Measurements from ENCODE around the gene ZMPSTE24.

The ZMPSTE24 gene

DNA sequence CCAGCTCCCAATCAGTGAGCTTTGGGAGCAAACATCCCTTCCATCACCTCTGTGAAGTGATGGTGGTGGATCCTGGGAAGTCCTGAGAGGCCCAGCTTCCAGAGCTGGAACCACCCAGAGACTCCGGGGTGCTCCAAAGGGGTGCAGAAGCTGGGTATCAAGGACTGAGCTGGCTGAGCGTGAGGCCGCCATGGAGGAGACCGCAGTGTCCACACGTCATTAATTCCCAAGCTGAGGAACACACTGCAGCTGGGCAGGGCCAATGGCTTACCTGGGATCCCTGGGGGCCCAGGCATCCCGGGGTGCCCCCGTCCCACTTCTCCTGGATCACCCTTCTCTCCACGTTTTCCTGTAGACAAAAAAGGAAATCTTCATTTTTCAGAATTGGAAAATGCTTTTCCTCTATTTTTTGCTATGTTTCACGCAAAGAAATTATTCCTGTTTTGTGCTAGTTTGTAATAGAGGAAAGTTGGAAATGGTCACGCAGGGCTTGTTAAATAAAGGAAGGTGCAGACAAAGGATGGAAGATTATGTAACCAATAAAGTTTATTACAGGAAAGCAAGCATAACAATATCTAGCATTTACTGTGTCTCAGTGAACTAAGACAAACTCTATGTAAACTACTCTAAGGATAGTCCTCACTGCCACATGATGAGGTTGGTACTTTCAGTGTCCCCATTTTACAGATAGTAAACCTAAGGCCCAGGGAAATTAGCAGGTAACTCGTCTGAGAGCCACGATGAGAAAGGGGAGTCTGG lies 43.7 kb downstream of the ZMPSTE24 start:
- TF ChIP-seq ZNF70 (CRISPR knock-in tag; IDR thresholded peaks at IDR 0.05) (no peak), ARNTL (CRISPR knock-in tag; IDR thresholded peaks at IDR 0.05; ENCODE audit: borderline replicate concordance, low read depth) (no peak), ZC3H10 (CRISPR knock-in tag; IDR thresholded peaks at IDR 0.05) (no peak), ISL1 (CRISPR knock-in tag; IDR thresholded peaks at IDR 0.05) (no peak), BACH2 (CRISPR knock-in tag; IDR thresholded peaks at IDR 0.05; ENCODE audit: borderline replicate concordance) (no peak), GLIS3 (CRISPR knock-in tag; IDR thresholded peaks at IDR 0.05) (no peak), ESRRG (CRISPR knock-in tag; IDR thresholded peaks at IDR 0.05) (no peak), ZNF8 (CRISPR knock-in tag; IDR thresholded peaks at IDR 0.05) (no peak), TCF4 (CRISPR knock-in tag; IDR thresholded peaks at IDR 0.05; ENCODE audit: borderline replicate concordance) (no peak)
- TF ChIP-seq, protein P1, sequence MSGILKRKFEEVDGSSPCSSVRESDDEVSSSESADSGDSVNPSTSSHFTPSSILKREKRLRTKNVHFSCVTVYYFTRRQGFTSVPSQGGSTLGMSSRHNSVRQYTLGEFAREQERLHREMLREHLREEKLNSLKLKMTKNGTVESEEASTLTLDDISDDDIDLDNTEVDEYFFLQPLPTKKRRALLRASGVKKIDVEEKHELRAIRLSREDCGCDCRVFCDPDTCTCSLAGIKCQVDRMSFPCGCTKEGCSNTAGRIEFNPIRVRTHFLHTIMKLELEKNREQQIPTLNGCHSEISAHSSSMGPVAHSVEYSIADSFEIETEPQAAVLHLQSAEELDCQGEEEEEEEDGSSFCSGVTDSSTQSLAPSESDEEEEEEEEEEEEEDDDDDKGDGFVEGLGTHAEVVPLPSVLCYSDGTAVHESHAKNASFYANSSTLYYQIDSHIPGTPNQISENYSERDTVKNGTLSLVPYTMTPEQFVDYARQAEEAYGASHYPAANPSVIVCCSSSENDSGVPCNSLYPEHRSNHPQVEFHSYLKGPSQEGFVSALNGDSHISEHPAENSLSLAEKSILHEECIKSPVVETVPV (CRISPR knock-in tag; IDR thresholded peaks at IDR 0.05): no peak
- TF ChIP-seq, protein P2, sequence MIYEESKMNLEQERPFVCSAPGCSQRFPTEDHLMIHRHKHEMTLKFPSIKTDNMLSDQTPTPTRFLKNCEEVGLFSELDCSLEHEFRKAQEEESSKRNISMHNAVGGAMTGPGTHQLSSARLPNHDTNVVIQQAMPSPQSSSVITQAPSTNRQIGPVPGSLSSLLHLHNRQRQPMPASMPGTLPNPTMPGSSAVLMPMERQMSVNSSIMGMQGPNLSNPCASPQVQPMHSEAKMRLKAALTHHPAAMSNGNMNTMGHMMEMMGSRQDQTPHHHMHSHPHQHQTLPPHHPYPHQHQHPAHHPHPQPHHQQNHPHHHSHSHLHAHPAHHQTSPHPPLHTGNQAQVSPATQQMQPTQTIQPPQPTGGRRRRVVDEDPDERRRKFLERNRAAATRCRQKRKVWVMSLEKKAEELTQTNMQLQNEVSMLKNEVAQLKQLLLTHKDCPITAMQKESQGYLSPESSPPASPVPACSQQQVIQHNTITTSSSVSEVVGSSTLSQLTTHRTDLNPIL (CRISPR knock-in tag; IDR thresholded peaks at IDR 0.05; ENCODE audit: low read depth): no peak
- TF ChIP-seq, protein P3, sequence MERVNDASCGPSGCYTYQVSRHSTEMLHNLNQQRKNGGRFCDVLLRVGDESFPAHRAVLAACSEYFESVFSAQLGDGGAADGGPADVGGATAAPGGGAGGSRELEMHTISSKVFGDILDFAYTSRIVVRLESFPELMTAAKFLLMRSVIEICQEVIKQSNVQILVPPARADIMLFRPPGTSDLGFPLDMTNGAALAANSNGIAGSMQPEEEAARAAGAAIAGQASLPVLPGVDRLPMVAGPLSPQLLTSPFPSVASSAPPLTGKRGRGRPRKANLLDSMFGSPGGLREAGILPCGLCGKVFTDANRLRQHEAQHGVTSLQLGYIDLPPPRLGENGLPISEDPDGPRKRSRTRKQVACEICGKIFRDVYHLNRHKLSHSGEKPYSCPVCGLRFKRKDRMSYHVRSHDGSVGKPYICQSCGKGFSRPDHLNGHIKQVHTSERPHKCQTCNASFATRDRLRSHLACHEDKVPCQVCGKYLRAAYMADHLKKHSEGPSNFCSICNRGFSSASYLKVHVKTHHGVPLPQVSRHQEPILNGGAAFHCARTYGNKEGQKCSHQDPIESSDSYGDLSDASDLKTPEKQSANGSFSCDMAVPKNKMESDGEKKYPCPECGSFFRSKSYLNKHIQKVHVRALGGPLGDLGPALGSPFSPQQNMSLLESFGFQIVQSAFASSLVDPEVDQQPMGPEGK (CRISPR knock-in tag; IDR thresholded peaks at IDR 0.05; ENCODE audit: borderline replicate concordance): no peak

DNA sequence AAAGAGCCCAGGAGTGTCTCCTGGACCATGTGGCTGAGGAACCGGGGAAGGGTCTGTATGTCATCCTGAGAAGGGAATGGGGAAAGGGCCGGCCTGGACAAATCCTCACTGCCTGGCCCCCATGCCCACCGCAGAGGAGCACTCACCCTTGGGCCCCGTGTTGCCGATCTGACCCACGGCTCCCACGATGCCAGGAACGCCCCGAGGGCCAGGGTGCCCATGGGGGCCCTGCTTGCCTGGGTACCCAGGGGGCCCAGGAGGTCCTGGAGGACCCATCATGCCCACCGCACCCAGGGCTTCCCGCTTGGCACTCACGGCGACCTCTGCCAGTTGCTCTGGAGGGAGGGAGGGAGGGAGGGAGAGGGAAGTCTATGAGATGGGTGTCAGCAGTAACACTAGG lies 44.4 kb downstream of the ZMPSTE24 start:
- no peak for TF ChIP-seq TCF4 (CRISPR knock-in tag; IDR thresholded peaks at IDR 0.05; ENCODE audit: borderline replicate concordance)
- no peak for TF ChIP-seq RARB (CRISPR knock-in tag; IDR thresholded peaks at IDR 0.05)
- no peak for ATAC-seq

More for the DNA sequence above, 43.7 kb downstream of the ZMPSTE24 start:
- ATAC-seq: no peak

DNA sequence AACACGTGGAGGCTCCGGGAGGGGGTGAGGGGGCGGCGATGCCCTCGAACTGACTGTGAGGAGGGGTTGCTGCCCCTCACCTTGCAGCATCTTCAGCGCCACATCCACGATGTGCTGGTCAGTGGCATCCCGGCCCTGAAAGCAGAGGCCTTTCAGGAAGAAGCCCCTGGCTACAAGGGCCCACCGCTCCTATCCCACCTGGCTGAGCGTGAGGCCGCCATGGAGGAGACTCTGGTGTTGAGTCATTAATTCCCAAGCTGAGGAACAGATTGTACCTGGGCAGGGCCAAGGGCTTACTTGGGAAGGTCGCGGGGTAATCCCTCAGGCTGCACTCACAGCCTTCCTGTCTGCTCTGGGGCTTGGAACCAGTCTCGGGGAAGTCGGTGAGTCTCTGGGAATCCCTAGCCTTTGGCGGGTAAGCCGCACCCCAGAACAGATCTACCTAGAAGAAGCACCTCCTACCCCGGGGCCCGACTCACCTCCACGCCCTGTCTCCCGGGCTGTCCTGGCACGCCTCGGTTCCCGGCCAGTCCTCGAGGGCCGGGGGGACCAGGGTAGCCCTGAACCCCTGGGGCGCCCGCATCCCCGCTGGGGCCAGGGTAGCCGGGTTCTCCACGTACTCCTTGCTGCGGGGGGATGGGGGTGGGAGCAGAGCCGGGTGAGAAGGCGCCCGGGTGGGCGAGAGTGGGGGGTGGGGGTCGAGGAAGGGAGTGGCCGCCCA lies 45.2 kb downstream of the ZMPSTE24 start:
- TF ChIP-seq ZC3H10 (CRISPR knock-in tag; IDR thresholded peaks at IDR 0.05) (no peak), BACH2 (CRISPR knock-in tag; IDR thresholded peaks at IDR 0.05; ENCODE audit: borderline replicate concordance) (no peak), ZNF8 (CRISPR knock-in tag; IDR thresholded peaks at IDR 0.05) (no peak), ZFP3 (CRISPR knock-in tag; IDR thresholded peaks at IDR 0.05) (no peak), RARB (CRISPR knock-in tag; IDR thresholded peaks at IDR 0.05) (no peak), CSDC2 (CRISPR knock-in tag; IDR thresholded peaks at IDR 0.05) (no peak), OSR1 (CRISPR knock-in tag; IDR thresholded peaks at IDR 0.05) (no peak), SNAI2 (CRISPR knock-in tag; IDR thresholded peaks at IDR 0.05) (no peak), ZNF70 (CRISPR knock-in tag; IDR thresholded peaks at IDR 0.05) (no peak), ZFP30 (CRISPR knock-in tag; IDR thresholded peaks at IDR 0.05) (no peak), TCF4 (CRISPR knock-in tag; IDR thresholded peaks at IDR 0.05; ENCODE audit: borderline replicate concordance) (no peak), ISL1 (CRISPR knock-in tag; IDR thresholded peaks at IDR 0.05) (no peak), TOX (CRISPR knock-in tag; IDR thresholded peaks at IDR 0.05; ENCODE audit: borderline replicate concordance) (no peak), ZNF565 (CRISPR knock-in tag; conservative IDR thresholded peaks at IDR 0.05; ENCODE audit: low read depth) (no peak), ESRRG (CRISPR knock-in tag; IDR thresholded peaks at IDR 0.05) (no peak)
- TF ChIP-seq, protein P4, sequence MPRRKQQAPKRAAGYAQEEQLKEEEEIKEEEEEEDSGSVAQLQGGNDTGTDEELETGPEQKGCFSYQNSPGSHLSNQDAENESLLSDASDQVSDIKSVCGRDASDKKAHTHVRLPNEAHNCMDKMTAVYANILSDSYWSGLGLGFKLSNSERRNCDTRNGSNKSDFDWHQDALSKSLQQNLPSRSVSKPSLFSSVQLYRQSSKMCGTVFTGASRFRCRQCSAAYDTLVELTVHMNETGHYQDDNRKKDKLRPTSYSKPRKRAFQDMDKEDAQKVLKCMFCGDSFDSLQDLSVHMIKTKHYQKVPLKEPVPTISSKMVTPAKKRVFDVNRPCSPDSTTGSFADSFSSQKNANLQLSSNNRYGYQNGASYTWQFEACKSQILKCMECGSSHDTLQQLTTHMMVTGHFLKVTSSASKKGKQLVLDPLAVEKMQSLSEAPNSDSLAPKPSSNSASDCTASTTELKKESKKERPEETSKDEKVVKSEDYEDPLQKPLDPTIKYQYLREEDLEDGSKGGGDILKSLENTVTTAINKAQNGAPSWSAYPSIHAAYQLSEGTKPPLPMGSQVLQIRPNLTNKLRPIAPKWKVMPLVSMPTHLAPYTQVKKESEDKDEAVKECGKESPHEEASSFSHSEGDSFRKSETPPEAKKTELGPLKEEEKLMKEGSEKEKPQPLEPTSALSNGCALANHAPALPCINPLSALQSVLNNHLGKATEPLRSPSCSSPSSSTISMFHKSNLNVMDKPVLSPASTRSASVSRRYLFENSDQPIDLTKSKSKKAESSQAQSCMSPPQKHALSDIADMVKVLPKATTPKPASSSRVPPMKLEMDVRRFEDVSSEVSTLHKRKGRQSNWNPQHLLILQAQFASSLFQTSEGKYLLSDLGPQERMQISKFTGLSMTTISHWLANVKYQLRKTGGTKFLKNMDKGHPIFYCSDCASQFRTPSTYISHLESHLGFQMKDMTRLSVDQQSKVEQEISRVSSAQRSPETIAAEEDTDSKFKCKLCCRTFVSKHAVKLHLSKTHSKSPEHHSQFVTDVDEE (CRISPR knock-in tag; IDR thresholded peaks at IDR 0.05): no peak
- TF ChIP-seq, protein P5, sequence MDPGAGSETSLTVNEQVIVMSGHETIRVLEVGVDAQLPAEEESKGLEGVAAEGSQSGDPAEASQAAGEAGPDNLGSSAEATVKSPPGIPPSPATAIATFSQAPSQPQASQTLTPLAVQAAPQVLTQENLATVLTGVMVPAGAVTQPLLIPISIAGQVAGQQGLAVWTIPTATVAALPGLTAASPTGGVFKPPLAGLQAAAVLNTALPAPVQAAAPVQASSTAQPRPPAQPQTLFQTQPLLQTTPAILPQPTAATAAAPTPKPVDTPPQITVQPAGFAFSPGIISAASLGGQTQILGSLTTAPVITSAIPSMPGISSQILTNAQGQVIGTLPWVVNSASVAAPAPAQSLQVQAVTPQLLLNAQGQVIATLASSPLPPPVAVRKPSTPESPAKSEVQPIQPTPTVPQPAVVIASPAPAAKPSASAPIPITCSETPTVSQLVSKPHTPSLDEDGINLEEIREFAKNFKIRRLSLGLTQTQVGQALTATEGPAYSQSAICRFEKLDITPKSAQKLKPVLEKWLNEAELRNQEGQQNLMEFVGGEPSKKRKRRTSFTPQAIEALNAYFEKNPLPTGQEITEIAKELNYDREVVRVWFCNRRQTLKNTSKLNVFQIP (CRISPR knock-in tag; IDR thresholded peaks at IDR 0.05; ENCODE audit: borderline replicate concordance, low read depth): no peak
- TF ChIP-seq, protein P2 (CRISPR knock-in tag; IDR thresholded peaks at IDR 0.05; ENCODE audit: low read depth): no peak
- TF ChIP-seq, protein P3 (CRISPR knock-in tag; IDR thresholded peaks at IDR 0.05; ENCODE audit: borderline replicate concordance): no peak
- ATAC-seq: no peak
